GM23248 (cell line): ENCODE data around the gene PKD2L1.

ENCODE experiments used
- EZH2 ChIP-seq: fragments of 200-600 bp; sonication (generic); IDR thresholded peaks from 2 replicates; pipeline ENCODE4 v1.6.1; 2018; ENCODE audit warnings: antibody characterized with exemption, mild to moderate bottlenecking; ENCODE audit not compliant: insufficient read depth, poor library complexity, severe bottlenecking
- EZH2phosphoT487 ChIP-seq: fragments of 200-600 bp; sonication (generic); IDR thresholded peaks from 2 replicates; pipeline ENCODE4 v1.6.1; 2018; ENCODE audit warnings: antibody characterized with exemption, moderate library complexity, mild to moderate bottlenecking, low read depth; ENCODE audit not compliant: insufficient read depth

DNA sequence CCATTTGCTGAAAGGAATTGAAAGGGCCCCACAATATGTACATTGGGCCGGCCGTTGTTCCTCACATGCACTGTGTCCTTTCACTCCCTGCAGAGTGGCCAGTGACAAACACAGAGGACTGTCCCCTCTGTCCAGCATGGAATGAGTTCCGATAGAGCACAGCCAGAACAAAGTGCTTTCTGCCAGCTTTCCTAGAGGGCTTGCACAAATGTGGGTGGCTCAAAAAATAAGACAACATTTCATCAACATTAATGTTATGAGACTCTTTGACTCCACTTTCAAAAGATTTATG, 2.4 kb downstream of the PKD2L1 start:
- TF ChIP-seq EZH2phosphoT487 (no peak), EZH2 (peak; percentile 39)
